ENCODE measurements around the gene FNBP1. TPM values are rescaled to one million over a fixed set of nuclear protein-coding genes. Genes with fewer than 3 reads are reported as not detected.

Gene FNBP1
- total and polyA plus RNA-seq, 3 donors from 2014 or later, result 37.9 to 89.2 (median 76.6) TPM

DNA sequence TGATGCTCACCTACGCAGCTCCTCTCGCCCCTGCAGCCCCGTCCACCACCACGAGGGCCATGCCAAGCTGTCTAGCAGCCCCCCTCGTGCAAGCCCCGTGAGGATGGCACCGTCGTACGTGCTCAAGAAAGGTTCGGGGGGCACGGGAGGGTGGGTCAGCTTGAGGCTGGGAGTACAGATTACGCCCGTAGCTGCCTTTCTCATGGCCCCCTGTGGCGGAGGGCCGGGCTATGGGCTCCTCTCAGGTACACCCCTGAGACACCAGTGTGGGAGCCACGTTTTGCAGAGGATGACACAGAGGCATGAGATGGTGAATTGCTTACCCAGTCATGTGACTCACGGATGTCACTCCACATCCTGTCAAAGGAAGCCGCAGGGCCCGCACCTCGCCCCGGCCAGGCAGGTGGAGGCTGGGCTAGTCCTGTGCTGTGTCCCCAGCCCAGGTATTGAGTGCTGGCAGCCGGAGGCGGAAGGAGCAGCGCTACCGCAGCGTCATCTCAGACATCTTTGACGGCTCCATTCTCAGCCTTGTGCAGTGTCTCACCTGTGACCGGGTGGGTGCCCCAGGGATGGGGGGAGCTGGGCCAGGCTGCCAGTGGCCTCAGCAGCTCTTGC lies 174.0 kb downstream of the FNBP1 start:
- Histone ChIP-seq H3K9me3 (no peaks in the 10 kb centered on the region), H3K27ac (no peak overlapping the region), H3K27me3 (no peaks in the 10 kb centered on the region), H3K4me1 (no peaks in the 10 kb centered on the region), H3K36me3 (ENCODE audit: low read depth, missing control alignments) (no peaks in the 10 kb centered on the region), H3K4me3 (no peak overlapping the region)
- no peak for DNase-seq
- intact Hi-C loops (cut with DNase I; ENCODE audit: low total_unique reads), result no loop called here
- 92 to 93% methylated on average over 21 to 28 of the region's 28 CpGs for WGBS, 2 donors
- TF ChIP-seq POLR2A (IDR thresholded peaks at IDR 0.05), result no peak
- TF ChIP-seq, protein P1, sequence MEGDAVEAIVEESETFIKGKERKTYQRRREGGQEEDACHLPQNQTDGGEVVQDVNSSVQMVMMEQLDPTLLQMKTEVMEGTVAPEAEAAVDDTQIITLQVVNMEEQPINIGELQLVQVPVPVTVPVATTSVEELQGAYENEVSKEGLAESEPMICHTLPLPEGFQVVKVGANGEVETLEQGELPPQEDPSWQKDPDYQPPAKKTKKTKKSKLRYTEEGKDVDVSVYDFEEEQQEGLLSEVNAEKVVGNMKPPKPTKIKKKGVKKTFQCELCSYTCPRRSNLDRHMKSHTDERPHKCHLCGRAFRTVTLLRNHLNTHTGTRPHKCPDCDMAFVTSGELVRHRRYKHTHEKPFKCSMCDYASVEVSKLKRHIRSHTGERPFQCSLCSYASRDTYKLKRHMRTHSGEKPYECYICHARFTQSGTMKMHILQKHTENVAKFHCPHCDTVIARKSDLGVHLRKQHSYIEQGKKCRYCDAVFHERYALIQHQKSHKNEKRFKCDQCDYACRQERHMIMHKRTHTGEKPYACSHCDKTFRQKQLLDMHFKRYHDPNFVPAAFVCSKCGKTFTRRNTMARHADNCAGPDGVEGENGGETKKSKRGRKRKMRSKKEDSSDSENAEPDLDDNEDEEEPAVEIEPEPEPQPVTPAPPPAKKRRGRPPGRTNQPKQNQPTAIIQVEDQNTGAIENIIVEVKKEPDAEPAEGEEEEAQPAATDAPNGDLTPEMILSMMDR (IDR thresholded peaks at IDR 0.05), result no peak

DNA sequence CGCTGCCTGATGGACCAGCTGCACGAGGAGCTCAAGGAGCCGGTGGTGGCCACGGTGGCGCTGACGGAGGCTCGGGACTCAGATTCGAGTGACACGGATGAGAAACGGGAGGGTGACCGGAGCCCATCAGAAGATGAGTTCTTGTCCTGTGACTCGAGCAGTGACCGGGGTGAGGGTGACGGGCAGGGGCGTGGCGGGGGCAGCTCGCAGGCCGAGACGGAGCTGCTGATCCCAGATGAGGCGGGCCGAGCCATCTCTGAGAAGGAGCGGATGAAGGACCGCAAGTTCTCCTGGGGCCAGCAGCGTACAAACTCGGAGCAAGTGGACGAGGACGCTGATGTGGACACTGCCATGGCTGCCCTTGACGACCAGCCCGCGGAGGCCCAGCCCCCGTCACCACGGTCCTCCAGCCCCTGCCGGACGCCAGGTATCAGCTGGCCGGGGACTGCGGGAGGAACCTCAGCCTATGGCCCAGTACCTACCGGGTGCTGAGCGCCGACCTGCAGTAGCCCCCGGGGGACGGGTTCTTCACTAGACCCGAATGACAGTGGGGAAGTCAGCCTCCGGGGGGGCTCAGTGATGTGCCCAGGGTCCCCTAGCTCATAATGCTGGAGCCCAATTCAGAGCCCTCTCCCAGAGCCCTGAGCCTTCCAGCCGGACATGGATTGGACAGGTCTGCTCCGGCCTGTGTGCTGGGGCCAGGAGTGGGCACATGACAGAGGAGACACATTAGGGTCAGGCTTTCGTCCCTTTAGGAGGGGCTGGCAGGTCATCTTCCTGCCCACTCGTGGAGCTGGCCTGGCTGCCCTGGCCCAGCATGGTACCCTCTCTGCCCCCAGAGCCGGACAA lies 174.7 kb downstream of the FNBP1 start:
- intact Hi-C loops (cut with DNase I; ENCODE audit: low total_unique reads), result no loop called here
- no peak for DNase-seq
- H3K36me3 ChIP-seq (ENCODE audit: low read depth, missing control alignments), result no peaks in the 10 kb centered on the region
- TF ChIP-seq, protein P1 (IDR thresholded peaks at IDR 0.05), result no peak
- TF ChIP-seq POLR2A (IDR thresholded peaks at IDR 0.05), result no peak
- no peak overlapping the region for H3K4me3 ChIP-seq
- no peak overlapping the region for H3K27ac ChIP-seq
- 82 to 85% methylated on average over 20 to 48 of the region's 48 CpGs for WGBS, 2 donors
- H3K27me3 ChIP-seq, result no peaks in the 10 kb centered on the region
- H3K4me1 ChIP-seq, result no peaks in the 10 kb centered on the region
- H3K9me3 ChIP-seq, result no peaks in the 10 kb centered on the region

DNA sequence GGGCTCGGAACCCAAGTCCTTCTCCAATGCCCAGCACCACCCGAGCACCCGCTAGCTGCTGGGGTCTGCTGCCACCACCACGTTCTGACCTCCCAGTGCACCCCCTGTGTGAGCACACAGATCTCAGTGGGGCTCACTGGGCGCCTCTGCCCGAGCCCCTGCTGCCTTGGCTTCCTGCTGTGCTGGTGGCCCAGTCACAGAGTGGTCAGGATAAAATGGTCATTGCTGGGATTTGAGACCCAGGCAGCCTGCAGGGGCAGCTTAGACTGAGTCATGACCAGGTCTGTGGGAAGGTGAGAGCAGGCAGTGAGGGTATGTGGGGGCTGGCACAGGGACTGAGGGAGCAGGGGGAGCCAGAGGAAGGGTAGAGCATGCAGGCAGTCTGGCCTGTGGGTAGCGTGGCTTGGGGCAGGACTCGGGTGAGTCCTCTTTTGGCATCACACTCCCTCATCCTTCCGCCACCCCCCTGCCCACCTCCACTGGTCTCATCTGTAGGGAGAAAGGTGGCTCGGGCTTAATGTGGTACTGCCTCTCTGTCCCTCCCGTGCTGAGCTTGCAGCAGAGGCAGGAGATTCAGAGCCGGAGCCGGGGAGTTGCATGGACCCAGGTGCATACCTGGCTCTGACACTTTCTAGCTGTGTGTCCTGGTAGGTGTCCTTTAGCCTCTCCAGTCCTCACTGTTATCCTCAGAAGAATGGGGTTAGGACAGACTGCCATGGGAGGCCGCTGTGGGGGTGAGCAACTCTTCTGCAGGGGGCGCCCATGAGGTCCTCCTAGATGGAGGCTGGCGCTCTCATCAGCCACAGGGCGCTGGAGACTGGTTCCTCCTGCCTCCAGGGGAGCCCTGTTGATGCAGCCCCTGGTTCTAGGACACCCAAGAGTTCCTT lies 175.6 kb downstream of the FNBP1 start:
- DNase-seq, result no peak
- TF ChIP-seq, protein P1 (IDR thresholded peaks at IDR 0.05), result no peak
- no peak for TF ChIP-seq POLR2A (IDR thresholded peaks at IDR 0.05)
- Histone ChIP-seq H3K27ac (no peak overlapping the region), H3K27me3 (no peaks in the 10 kb centered on the region), H3K36me3 (ENCODE audit: low read depth, missing control alignments) (no peaks in the 10 kb centered on the region), H3K4me1 (no peaks in the 10 kb centered on the region), H3K9me3 (no peaks in the 10 kb centered on the region), H3K4me3 (no peak overlapping the region)
- intact Hi-C loops (cut with DNase I; ENCODE audit: low total_unique reads), result no loop called here
- 79 to 80% methylated on average over 7 to 17 of the region's 17 CpGs for WGBS, 2 donors

DNA sequence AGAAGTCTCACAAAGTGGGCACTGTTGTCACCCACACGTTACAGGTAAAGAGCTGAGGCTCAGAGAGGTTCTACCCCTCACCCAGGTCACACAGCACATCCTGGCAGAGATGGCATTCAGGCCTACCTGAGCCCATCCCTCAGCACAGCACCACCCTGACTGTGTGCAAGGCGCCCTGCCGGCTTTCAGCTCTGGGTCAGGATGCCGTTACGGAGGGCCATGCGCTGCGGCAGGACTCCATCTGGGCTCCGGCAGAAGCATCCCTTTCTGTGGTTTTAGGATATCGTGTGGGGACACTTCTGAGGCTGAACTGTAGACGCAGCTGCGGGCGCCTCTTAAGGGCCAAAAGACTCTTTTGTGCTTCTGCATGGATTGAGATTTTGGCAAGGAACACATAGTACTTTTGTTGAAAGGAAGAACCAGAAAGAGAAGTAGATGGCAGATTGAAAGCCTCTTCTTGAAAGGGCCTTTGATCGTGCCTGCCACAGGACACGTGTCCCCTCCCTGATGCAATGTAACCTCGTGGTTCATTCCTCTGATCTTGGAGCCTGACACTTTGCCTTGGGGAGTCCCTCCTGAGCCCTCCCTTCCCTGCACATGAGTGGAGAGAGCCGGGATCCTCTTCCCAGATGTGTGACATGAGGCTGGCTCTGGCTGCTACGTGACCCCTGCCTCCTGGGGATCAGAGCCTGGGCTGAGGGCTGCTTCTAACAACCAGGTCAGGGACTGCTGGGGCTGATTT lies 176.4 kb downstream of the FNBP1 start:
- WGBS, 2 donors, result 84 to 86% methylated on average over 17 of the region's 17 CpGs
- DNase-seq, result no peak
- TF ChIP-seq POLR2A (IDR thresholded peaks at IDR 0.05), result no peak
- TF ChIP-seq, protein P1 (IDR thresholded peaks at IDR 0.05), result no peak
- H3K9me3 ChIP-seq, result no peaks in the 10 kb centered on the region
- no peak overlapping the region for H3K27ac ChIP-seq
- no peak overlapping the region for H3K4me3 ChIP-seq
- intact Hi-C loops (cut with DNase I; ENCODE audit: low total_unique reads), result no loop called here
- no peaks in the 10 kb centered on the region for H3K4me1 ChIP-seq
- no peaks in the 10 kb centered on the region for H3K36me3 ChIP-seq (ENCODE audit: low read depth, missing control alignments)
- H3K27me3 ChIP-seq, result no peaks in the 10 kb centered on the region
